ENCODE data around the gene SLC35F3. TPM values are rescaled to one million over a fixed set of nuclear protein-coding genes. Genes with fewer than 3 reads are reported as not detected.

Gene SLC35F3
- total RNA-seq, 1 experiment from 2014 or later, result 3.3 TPM

GRCh38 chr1:233972951-233973635 lies 68.6 kb downstream of the SLC35F3 start:
- DNase-seq (ENCODE audit: unreplicated experiment), result peak; percentile 43
- Mint-ChIP-seq H3K4me1 (ENCODE audit: insufficient read depth, unreplicated experiment) (peaks cover 9% of the 10 kb centered on the region), H3K36me3 (ENCODE audit: insufficient read depth, unreplicated experiment) (peaks cover 6% of the 10 kb centered on the region), H3K4me3 (ENCODE audit: unreplicated experiment) (no peak overlapping the region), H3K27ac (ENCODE audit: low read depth, unreplicated experiment) (no peak overlapping the region), H3K9me3 (ENCODE audit: unreplicated experiment) (no peaks in the 10 kb centered on the region), H3K27me3 (ENCODE audit: insufficient read depth, unreplicated experiment) (no peaks in the 10 kb centered on the region)
- intact Hi-C loops (cut with micrococcal nuclease), result no loop called here
- no peak for TF ChIP-seq CTCF (IDR thresholded peaks at IDR 0.05; ENCODE audit: unreplicated experiment)
- CTCF ChIA-PET, result interaction anchor here (0.8 to 2.8 kb wide), 7 partner anchors 9 to 997 kb away, joined by 3 to 14 read pairs (median 3); no protein-coding TSS in a partner anchor
- POLR2A ChIA-PET, result interaction anchor here (1.8 kb wide), 1 partner anchor 12 kb away, joined by 5 read pairs; no protein-coding TSS in a partner anchor
- no TSS peak for BruUV-seq (replicated peaks)

- Mint-ChIP-seq H3K4me3 (ENCODE audit: unreplicated experiment) (no peak overlapping the region), H3K27me3 (ENCODE audit: insufficient read depth, unreplicated experiment) (no peaks in the 10 kb centered on the region), H3K4me1 (ENCODE audit: insufficient read depth, unreplicated experiment) (peaks cover 9% of the 10 kb centered on the region), H3K27ac (ENCODE audit: low read depth, unreplicated experiment) (no peak overlapping the region), H3K36me3 (ENCODE audit: insufficient read depth, unreplicated experiment) (peaks cover 6% of the 10 kb centered on the region), H3K9me3 (ENCODE audit: unreplicated experiment) (no peaks in the 10 kb centered on the region)
- no peak for DNase-seq (ENCODE audit: unreplicated experiment)
- no TSS peak for BruUV-seq (replicated peaks)
- TF ChIP-seq CTCF (IDR thresholded peaks at IDR 0.05; ENCODE audit: unreplicated experiment), result no peak
- ChIA-PET CTCF (interaction anchor here (0.6 kb wide), 1 partner anchor 298 kb away, joined by 3 read pairs; no protein-coding TSS in a partner anchor), POLR2A (interaction anchor here (2.1 kb wide), 1 partner anchor 10 kb away, joined by 6 read pairs; no protein-coding TSS in a partner anchor)
- intact Hi-C loops (cut with micrococcal nuclease), result no loop called here
Observed at GRCh38 chr1:233975486-233975885, 71.0 kb downstream of the SLC35F3 start.

GRCh38 chr1:233981042-233981675 lies 76.7 kb downstream of the SLC35F3 start:
- CTCF ChIA-PET, result interaction anchor here (0.6 to 0.8 kb wide), 5 partner anchors 9 to 676 kb away, joined by 3 to 5 read pairs (median 3); no protein-coding TSS in a partner anchor
- Mint-ChIP-seq H3K27ac (ENCODE audit: low read depth, unreplicated experiment) (no peak overlapping the region), H3K9me3 (ENCODE audit: unreplicated experiment) (no peaks in the 10 kb centered on the region), H3K36me3 (ENCODE audit: insufficient read depth, unreplicated experiment) (no peaks in the 10 kb centered on the region), H3K4me3 (ENCODE audit: unreplicated experiment) (no peak overlapping the region), H3K4me1 (ENCODE audit: insufficient read depth, unreplicated experiment) (no peaks in the 10 kb centered on the region), H3K27me3 (ENCODE audit: insufficient read depth, unreplicated experiment) (no peaks in the 10 kb centered on the region)
- POLR2A ChIA-PET, result interaction anchor here (0.6 to 1.0 kb wide), 3 partner anchors 20 to 1904 kb away, joined by 3 read pairs; no protein-coding TSS in a partner anchor
- DNase-seq (ENCODE audit: unreplicated experiment), result no peak
- TF ChIP-seq CTCF (IDR thresholded peaks at IDR 0.05; ENCODE audit: unreplicated experiment), result no peak
- BruUV-seq (replicated peaks), result no TSS peak
- intact Hi-C loops (cut with micrococcal nuclease), result no loop called here

- Mint-ChIP-seq H3K27ac (ENCODE audit: low read depth, unreplicated experiment) (no peak overlapping the region), H3K4me3 (ENCODE audit: unreplicated experiment) (no peak overlapping the region), H3K9me3 (ENCODE audit: unreplicated experiment) (no peaks in the 10 kb centered on the region), H3K27me3 (ENCODE audit: insufficient read depth, unreplicated experiment) (no peaks in the 10 kb centered on the region), H3K36me3 (ENCODE audit: insufficient read depth, unreplicated experiment) (no peaks in the 10 kb centered on the region), H3K4me1 (ENCODE audit: insufficient read depth, unreplicated experiment) (no peaks in the 10 kb centered on the region)
- peak; percentile 59 for DNase-seq (ENCODE audit: unreplicated experiment)
- no TSS peak for BruUV-seq (replicated peaks)
- TF ChIP-seq CTCF (IDR thresholded peaks at IDR 0.05; ENCODE audit: unreplicated experiment), result no peak
- POLR2A ChIA-PET, result interaction anchor here (0.7 to 1.5 kb wide), 3 partner anchors 10 to 655 kb away, joined by 3 to 5 read pairs (median 5); no protein-coding TSS in a partner anchor
- intact Hi-C loops (cut with micrococcal nuclease), result no loop called here
- CTCF ChIA-PET, result interaction anchor here (0.7 to 1.6 kb wide), 5 partner anchors 9 to 365 kb away, joined by 3 to 4 read pairs (median 3); no protein-coding TSS in a partner anchor
Observed at GRCh38 chr1:233982827-233983518, 78.5 kb downstream of the SLC35F3 start.
